Dendritic cell treated with granulocyte-macrophage colony-stimulating factor and Interleukin-4, amounts not matched to agents 40 ng/mL and 50 ng/mL, for 4 days (primary cell): ENCODE data around the gene MREG.
"Not testable (repeated sequence)": the region's sequence is repeated elsewhere in the genome, so short reads cannot be mapped to it uniquely, and the experiment has no call there.

Source experiments
- H3K27ac Mint-ChIP-seq: one replicate; pipeline ENCODE4 v1.8.0; 2022; ENCODE audit warnings: mild to moderate bottlenecking, mixed read lengths
- H3K27me3 Mint-ChIP-seq: one replicate; pipeline ENCODE4 v1.8.0; 2022; ENCODE audit warnings: mild to moderate bottlenecking, mixed read lengths
- H3K36me3 Mint-ChIP-seq: one replicate; pipeline ENCODE4 v1.8.0; 2022; ENCODE audit warnings: low read depth, mixed read lengths
- H3K4me1 Mint-ChIP-seq: one replicate; pipeline ENCODE4 v1.8.0; 2022; ENCODE audit warnings: low read depth, mixed read lengths
- H3K4me3 Mint-ChIP-seq: one replicate; pipeline ENCODE4 v1.8.0; 2022; ENCODE audit warnings: mild to moderate bottlenecking, moderate library complexity, mixed read lengths
- H3K9me3 Mint-ChIP-seq: one replicate; pipeline ENCODE4 v1.8.0; 2022; ENCODE audit warnings: mixed read lengths
- intact Hi-C: fragments of 100-400 bp; cut with micrococcal nuclease; formaldehyde crosslinking; loops from one replicate; pipeline ENCODE4 v1.15.0; 2022

Gene MREG

DNA sequence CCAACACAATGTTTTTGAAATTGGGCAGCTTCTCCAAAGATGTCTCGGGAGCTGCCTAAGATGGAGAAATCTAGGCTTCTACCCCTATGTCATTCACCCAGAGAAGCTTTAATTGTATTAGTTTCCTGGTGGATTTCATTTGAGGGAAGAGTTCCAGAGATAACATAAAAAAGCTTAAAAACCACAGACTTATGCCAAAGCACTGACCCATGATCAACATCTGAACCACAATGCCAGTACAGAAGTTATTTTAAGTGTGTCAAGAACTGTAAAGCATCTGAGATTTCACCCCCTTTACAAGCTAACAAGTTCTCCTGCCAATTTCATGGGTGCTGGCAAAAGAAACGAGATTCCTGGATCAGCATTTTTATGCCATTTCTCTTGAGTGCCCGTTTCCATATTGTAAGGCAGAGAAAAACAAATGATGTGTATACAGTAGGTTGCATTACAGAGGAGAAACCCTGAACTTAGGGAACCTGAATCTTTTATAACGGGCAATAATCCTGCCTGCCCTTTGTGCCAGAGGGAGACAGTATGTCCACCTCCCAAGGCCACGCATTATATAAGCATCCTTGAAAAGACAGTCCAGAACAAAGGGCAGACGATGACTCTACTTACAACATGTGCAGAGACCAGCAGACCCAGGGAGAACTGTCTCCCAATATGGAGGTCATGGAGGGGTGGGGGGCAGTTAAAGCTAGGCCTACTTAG, 44.1 kb downstream of the MREG start:
- H3K27me3 Mint-ChIP-seq: no peaks in the 10 kb centered on the region
- H3K4me1 Mint-ChIP-seq: peaks cover 50% of the 10 kb centered on the region
- H3K4me3 Mint-ChIP-seq: no peak overlapping the region
- peaks cover 28% of the 10 kb centered on the region for H3K36me3 Mint-ChIP-seq
- intact Hi-C loops: no loop called here
- H3K9me3 Mint-ChIP-seq: peaks cover 8% of the 10 kb centered on the region
- no peak overlapping the region for H3K27ac Mint-ChIP-seq

GRCh38 chr2:215968499-215968898, 44.9 kb downstream of the MREG start:
- peaks cover 26% of the 10 kb centered on the region for H3K36me3 Mint-ChIP-seq
- no peak overlapping the region for H3K27ac Mint-ChIP-seq
- peaks cover 42% of the 10 kb centered on the region for H3K4me1 Mint-ChIP-seq
- H3K9me3 Mint-ChIP-seq: peaks cover 8% of the 10 kb centered on the region
- intact Hi-C loops: no loop called here
- H3K27me3 Mint-ChIP-seq: no peaks in the 10 kb centered on the region
- H3K4me3 Mint-ChIP-seq: no peak overlapping the region

DNA sequence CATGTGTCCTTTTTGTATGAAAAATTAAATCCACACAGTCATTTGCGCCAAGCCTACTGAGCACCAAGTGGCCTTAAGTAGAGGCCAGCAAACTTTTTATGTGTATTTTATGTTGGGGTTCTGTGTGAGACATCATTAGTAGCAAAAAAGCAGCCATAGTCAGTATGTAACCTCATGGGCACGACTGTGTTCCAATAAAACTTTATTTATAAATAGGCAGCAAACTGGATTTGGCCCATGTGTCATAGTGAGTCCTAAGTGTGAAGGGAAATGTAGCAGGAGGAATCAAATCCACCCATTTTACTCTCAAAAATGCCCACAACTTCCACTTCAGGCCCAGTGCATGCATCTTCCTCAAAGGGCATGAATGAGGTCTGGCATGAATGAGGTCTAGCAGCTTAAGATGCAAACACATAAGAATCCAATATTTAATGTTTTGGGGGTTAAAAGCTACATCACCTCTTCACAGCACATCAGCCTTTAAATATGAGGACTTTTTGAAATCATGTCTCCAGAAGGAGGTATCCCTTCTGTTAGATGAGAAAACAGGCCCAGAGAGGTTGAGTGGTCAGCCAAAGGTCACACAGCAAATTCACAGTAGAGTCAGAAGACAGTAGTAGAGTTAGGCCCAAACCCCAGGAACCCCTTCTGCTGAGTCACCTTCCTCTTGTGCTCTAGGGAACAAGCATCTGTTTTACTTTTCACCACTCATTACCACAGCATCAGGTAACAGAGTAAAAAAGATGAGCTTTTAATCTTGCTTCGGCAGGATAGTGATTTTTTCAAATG, 45.6 kb downstream of the MREG start:
- H3K27ac Mint-ChIP-seq: no peak overlapping the region
- H3K4me3 Mint-ChIP-seq: no peak overlapping the region
- peaks cover 19% of the 10 kb centered on the region for H3K36me3 Mint-ChIP-seq
- H3K9me3 Mint-ChIP-seq: peaks cover 8% of the 10 kb centered on the region
- no peaks in the 10 kb centered on the region for H3K27me3 Mint-ChIP-seq
- intact Hi-C loops: no loop called here
- H3K4me1 Mint-ChIP-seq: peaks cover 35% of the 10 kb centered on the region

DNA sequence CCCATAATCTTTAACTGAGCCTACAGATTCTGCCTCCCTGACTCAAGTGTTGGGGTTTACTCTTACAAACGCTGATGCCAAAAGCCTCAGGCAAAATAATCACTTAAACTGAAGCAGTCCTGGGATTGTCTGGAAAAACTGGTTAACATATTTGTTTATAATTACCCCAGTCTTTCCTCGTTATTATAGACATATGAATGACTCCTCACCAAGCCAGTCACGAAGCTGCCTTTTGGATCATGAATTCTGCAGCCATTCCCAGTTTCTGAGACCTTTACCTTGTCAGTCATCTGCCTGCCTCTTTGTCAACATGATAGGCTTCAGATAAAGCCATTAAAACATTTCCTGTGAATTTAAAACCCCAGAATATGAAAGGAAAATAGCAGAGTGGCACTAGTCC, 46.4 kb downstream of the MREG start:
- no peaks in the 10 kb centered on the region for H3K27me3 Mint-ChIP-seq
- intact Hi-C loops: no loop called here
- peaks cover 14% of the 10 kb centered on the region for H3K36me3 Mint-ChIP-seq
- H3K4me1 Mint-ChIP-seq: peaks cover 35% of the 10 kb centered on the region
- H3K27ac Mint-ChIP-seq: no peak overlapping the region
- H3K9me3 Mint-ChIP-seq: peaks cover 8% of the 10 kb centered on the region
- no peak overlapping the region for H3K4me3 Mint-ChIP-seq

DNA sequence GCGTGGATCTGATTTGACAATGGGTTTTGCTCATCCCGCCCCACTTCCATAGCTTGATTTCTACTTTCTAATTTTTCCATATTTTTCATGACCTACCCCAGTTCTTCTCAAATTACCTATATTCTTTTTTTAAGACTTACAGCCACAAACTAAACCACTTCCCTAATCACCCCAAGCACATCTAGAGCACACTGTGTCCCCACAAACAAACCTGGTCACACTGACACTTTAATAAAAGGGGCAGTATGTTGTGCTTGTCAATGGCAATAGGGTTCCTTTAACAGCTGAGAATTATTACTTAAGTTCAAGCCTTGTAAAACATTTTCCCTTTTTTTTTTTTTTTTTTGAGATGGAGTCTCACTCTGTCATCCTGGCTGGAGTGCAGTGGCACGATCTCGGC, 47.1 kb downstream of the MREG start:
- Mint-ChIP-seq H3K4me3 (no peak overlapping the region), H3K36me3 (peaks cover 7% of the 10 kb centered on the region), H3K27me3 (no peaks in the 10 kb centered on the region), H3K4me1 (peaks cover 35% of the 10 kb centered on the region), H3K27ac (no peak overlapping the region), H3K9me3 (peaks cover 8% of the 10 kb centered on the region)
- intact Hi-C loops: no loop called here

- Mint-ChIP-seq H3K4me3 (no peak overlapping the region), H3K9me3 (peaks cover 2% of the 10 kb centered on the region), H3K27me3 (no peaks in the 10 kb centered on the region), H3K4me1 (peaks cover 30% of the 10 kb centered on the region), H3K36me3 (peaks cover 1% of the 10 kb centered on the region), H3K27ac (no peak overlapping the region)
- intact Hi-C loops: no loop called here
These were observed 47.7 kb downstream of the MREG start for GRCh38 chr2:215965532-215966165.

DNA sequence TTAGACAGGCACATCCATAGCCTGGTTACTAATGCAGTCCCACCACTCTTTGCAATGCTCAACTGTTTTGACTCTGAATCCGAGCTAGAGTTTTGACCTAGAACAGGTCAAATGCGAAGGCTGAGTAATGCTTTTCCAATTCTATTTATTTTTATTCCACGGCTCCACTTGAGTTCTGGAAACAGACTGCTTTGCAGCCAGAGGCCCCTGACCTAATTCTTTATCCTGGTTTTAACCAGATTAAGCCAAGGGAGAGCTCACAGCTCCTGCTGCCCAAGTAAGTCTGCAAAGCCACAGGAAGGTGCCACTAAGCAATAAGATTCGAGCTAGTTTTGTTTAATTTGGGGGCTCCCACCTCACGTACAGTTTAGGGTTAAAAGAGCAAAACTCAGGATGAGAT, 51.4 kb downstream of the MREG start:
- H3K27me3 Mint-ChIP-seq: no peaks in the 10 kb centered on the region
- no peak overlapping the region for H3K4me3 Mint-ChIP-seq
- intact Hi-C loops: no loop called here
- H3K9me3 Mint-ChIP-seq: no peaks in the 10 kb centered on the region
- H3K36me3 Mint-ChIP-seq: no peaks in the 10 kb centered on the region
- no peak overlapping the region for H3K27ac Mint-ChIP-seq
- peaks cover 34% of the 10 kb centered on the region for H3K4me1 Mint-ChIP-seq

DNA sequence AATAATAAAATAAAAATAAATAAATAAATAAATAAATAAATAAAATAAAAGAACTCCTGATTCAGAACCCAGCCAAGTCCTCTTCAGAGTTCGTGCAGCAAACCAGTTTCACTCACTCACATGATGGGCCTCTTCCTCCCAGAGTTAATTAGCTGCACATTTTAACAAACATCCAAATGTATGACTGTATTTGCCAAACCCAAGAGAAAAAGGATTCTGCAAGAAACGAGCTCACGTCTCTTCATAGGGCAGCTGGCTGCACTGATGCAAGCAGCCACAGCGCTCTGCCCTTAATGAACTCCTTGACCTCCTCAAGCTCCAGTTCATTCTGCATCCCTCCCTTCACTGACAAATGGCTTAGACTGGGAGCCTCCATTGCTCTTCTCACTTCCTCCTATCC, 55.1 kb downstream of the MREG start:
- H3K36me3 Mint-ChIP-seq: no peaks in the 10 kb centered on the region
- H3K27me3 Mint-ChIP-seq: no peaks in the 10 kb centered on the region
- no peaks in the 10 kb centered on the region for H3K9me3 Mint-ChIP-seq
- H3K4me1 Mint-ChIP-seq: peaks cover 24% of the 10 kb centered on the region
- intact Hi-C loops: no loop called here
- no peak overlapping the region for H3K27ac Mint-ChIP-seq
- H3K4me3 Mint-ChIP-seq: no peak overlapping the region

GRCh38 chr2:215957354-215958122, 55.8 kb downstream of the MREG start:
- H3K27ac Mint-ChIP-seq, H3K27me3 Mint-ChIP-seq, H3K9me3 Mint-ChIP-seq, H3K4me3 Mint-ChIP-seq, intact Hi-C loops, H3K36me3 Mint-ChIP-seq: not testable (repeated sequence)
- H3K4me1 Mint-ChIP-seq: peaks cover 28% of the 10 kb centered on the region

GRCh38 chr2:215952860-215953637, 60.3 kb downstream of the MREG start:
- no peaks in the 10 kb centered on the region for H3K27me3 Mint-ChIP-seq
- H3K36me3 Mint-ChIP-seq: no peaks in the 10 kb centered on the region
- H3K4me3 Mint-ChIP-seq: no peak overlapping the region
- H3K9me3 Mint-ChIP-seq: no peaks in the 10 kb centered on the region
- no peak overlapping the region for H3K27ac Mint-ChIP-seq
- H3K4me1 Mint-ChIP-seq: peaks cover 10% of the 10 kb centered on the region
- intact Hi-C loops: no loop called here

DNA sequence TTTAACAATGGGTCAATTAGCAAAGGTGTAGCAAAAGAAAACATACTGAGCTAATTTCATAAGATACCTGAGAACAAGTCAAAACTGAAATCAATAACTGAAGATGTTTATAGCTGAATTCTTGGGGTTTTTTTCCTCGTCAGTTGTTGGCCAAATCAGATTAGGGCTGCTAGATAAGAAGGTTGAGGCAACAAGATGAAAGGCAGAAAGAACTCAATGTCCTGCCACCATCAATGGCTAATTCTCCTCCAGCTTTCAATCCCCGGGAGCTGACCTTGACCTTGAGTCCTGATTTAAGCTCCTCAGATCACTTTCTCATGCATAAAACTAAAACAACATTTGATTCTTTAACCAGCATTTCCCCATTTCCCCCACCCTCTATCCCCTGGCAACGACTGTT, 61.8 kb downstream of the MREG start:
- no peak overlapping the region for H3K4me3 Mint-ChIP-seq
- no peaks in the 10 kb centered on the region for H3K27me3 Mint-ChIP-seq
- no peak overlapping the region for H3K27ac Mint-ChIP-seq
- H3K4me1 Mint-ChIP-seq: peaks cover 10% of the 10 kb centered on the region
- peaks cover 5% of the 10 kb centered on the region for H3K36me3 Mint-ChIP-seq
- H3K9me3 Mint-ChIP-seq: no peaks in the 10 kb centered on the region
- intact Hi-C loops: no loop called here

GRCh38 chr2:215949991-215950404, 63.4 kb downstream of the MREG start:
- intact Hi-C loops: loop anchor here (1.0 kb wide), 2 partner anchors 62 to 73 kb away; no protein-coding TSS in a partner anchor
- H3K9me3 Mint-ChIP-seq: no peaks in the 10 kb centered on the region
- H3K27me3 Mint-ChIP-seq: no peaks in the 10 kb centered on the region
- peaks cover 10% of the 10 kb centered on the region for H3K4me1 Mint-ChIP-seq
- peaks cover 21% of the 10 kb centered on the region for H3K36me3 Mint-ChIP-seq
- no peak overlapping the region for H3K27ac Mint-ChIP-seq
- no peak overlapping the region for H3K4me3 Mint-ChIP-seq

GRCh38 chr2:215948051-215948450, 65.3 kb downstream of the MREG start:
- intact Hi-C loops: no loop called here

More at GRCh38 chr2:215948051-215948450, 65.3 kb downstream of the MREG start:
- Mint-ChIP-seq H3K36me3 (peaks cover 40% of the 10 kb centered on the region), H3K27ac (no peak overlapping the region), H3K9me3 (no peaks in the 10 kb centered on the region), H3K4me3 (no peak overlapping the region), H3K4me1 (peaks cover 5% of the 10 kb centered on the region), H3K27me3 (no peaks in the 10 kb centered on the region)
